HepG2 (cell line): Measurements from ENCODE around the gene PITHD1. TPM values are rescaled to one million over a fixed set of nuclear protein-coding genes. Genes with fewer than 3 reads are reported as not detected.

ENCODE experiments used
- ATAC-seq: fragments of 200-7000 bp; cut with Tn5 transposase; 3 replicates; pipeline ENCODE4 v1.9.1; 2020; ENCODE audit warnings: mild to moderate bottlenecking, moderate library complexity
- BruUV-seq: library from RNA; stranded (reverse); fragments of 400-500 nt; replicated peaks from 2 replicates; lab custom pipeline; 2021; lab: Mats Ljungman, UMichigan
- CTCF ChIA-PET: fragments of 300-600 bp; formaldehyde crosslinking; extraction: SDS; loops from one replicate; lab custom pipeline; 2021; ENCODE audit warnings: low total read pairs, inconsistent platforms, low intra/inter-chr PET ratio; lab: Yijun Ruan, JAX
- POLR2A ChIA-PET: fragments of 350-600 bp; sonication (Branson Sonifier 250); formaldehyde crosslinking; loops from one replicate; lab custom pipeline; 2020; ENCODE audit warnings: antibody characterized with exemption, inconsistent platforms; lab: Yijun Ruan, JAX
- DNase-seq: peaks from one replicate; pipeline ENCODE4 v3.0.0-alpha.2; 2015; ENCODE audit warnings: low spot score
- FAIRE-seq: peaks from 3 replicates; lab custom pipeline; 2011; peaks lifted over from hg19 to GRCh38; lab: Jason Lieb, UNC
- H2AFZ ChIP-seq: one replicate; pipeline ENCODE4 v1.6.1; 2011; ENCODE audit warnings: low read length, inconsistent platforms
- H3K27ac ChIP-seq: fragments of 300-600 bp; 3 replicates; pipeline ENCODE4 v1.8.0; 2011; ENCODE audit warnings: mixed run types, mild to moderate bottlenecking, mixed read lengths, low read length, inconsistent platforms; ENCODE audit not compliant: insufficient read depth; ENCODE audit errors: extremely low read length
- H3K27me3 ChIP-seq, 2 experiments: fragments of 200-600 bp in 1 of 2; 2 replicates in 1 of 2; 3 replicates in 1 of 2; pipeline versions ENCODE4 v1.6.0 to v1.8.0; 2011; ENCODE audit warnings: low read length in 2 of 2, mild to moderate bottlenecking in 2 of 2, moderate library complexity in 2 of 2, inconsistent platforms in 1 of 2; ENCODE audit not compliant: insufficient read depth in 2 of 2, control insufficient read depth in 1 of 2
- H3K36me3 ChIP-seq, 2 experiments: fragments of 200-600 bp in 1 of 2; replicated peaks in 1 of 2; 2 replicates in 1 of 2; 3 replicates in 1 of 2; pipeline versions ENCODE4 v1.5.1 to v1.8.0; 2011; ENCODE audit warnings: low read length in 2 of 2, inconsistent platforms in 1 of 2; ENCODE audit not compliant: insufficient read depth in 2 of 2, control insufficient read depth in 1 of 2
- H3K4me1 ChIP-seq: 2 replicates; pipeline ENCODE4 v1.5.1; 2012; ENCODE audit warnings: low read length, inconsistent platforms; ENCODE audit not compliant: insufficient read depth
- H3K4me2 ChIP-seq: 2 replicates; pipeline ENCODE4 v1.6.0; 2011; ENCODE audit warnings: low read depth, low read length, inconsistent platforms
- H3K4me3 ChIP-seq, 3 experiments: fragments of 200-600 bp in 1 of 3; sonication (generic), shearing (Covaris generic) in 1 of 3; replicated peaks in 1 of 3; 2 replicates each; pipeline ENCODE4 v1.5.1; 2011 to 2016; ENCODE audit warnings: low read length in 3 of 3, inconsistent platforms in 2 of 3, low read depth in 2 of 3, mild to moderate bottlenecking in 2 of 3, control low read depth in 1 of 3, mixed read lengths in 1 of 3; ENCODE audit not compliant: insufficient read depth in 1 of 3
- H3K79me2 ChIP-seq: one replicate; pipeline ENCODE4 v1.6.1; 2011; ENCODE audit warnings: low read length, inconsistent platforms; ENCODE audit not compliant: insufficient read depth
- H3K9ac ChIP-seq: 2 replicates; pipeline ENCODE4 v1.6.0; 2011; ENCODE audit warnings: mild to moderate bottlenecking, low read depth, low read length, inconsistent platforms; ENCODE audit not compliant: insufficient read depth
- H3K9me3 ChIP-seq: 2 replicates; pipeline ENCODE4 v1.5.1; 2012; ENCODE audit warnings: mild to moderate bottlenecking, low read length
- H4K20me1 ChIP-seq: 2 replicates; pipeline ENCODE4 v1.6.0; 2011; ENCODE audit warnings: inconsistent platforms, mild to moderate bottlenecking, low read length, moderate library complexity; ENCODE audit not compliant: insufficient read depth
- EP300 ChIP-seq, 3 experiments: sonication (generic) in 1 of 3; formaldehyde crosslinking in 1 of 3; IDR thresholded peaks; 2 replicates each; pipeline versions ENCODE4 v1.5.1 to v1.6.1; 2011 to 2020; ENCODE audit warnings: low read depth in 2 of 3, low read length in 2 of 3, borderline replicate concordance in 1 of 3, improper control_type of control experiment in 1 of 3, mild to moderate bottlenecking in 1 of 3, missing genetic modification reagents in 1 of 3, moderate library complexity in 1 of 3
- MBD4 ChIP-seq: IDR thresholded peaks from 2 replicates; pipeline ENCODE4 v1.6.1; 2012; ENCODE audit warnings: low read length, inconsistent platforms, borderline replicate concordance
- RXRA ChIP-seq: sonication (generic); formaldehyde crosslinking; IDR thresholded peaks from 2 replicates; pipeline ENCODE4 v1.5.1; 2020; ENCODE audit warnings: missing genetic modification reagents
- SIX4 ChIP-seq: sonication (generic); formaldehyde crosslinking; IDR thresholded peaks from 2 replicates; pipeline ENCODE4 v1.4.0; 2020; ENCODE audit warnings: missing genetic modification reagents
- SNAPC2 ChIP-seq: sonication (generic); formaldehyde crosslinking; IDR thresholded peaks from 2 replicates; pipeline ENCODE4 v1.8.1; 2022; ENCODE audit warnings: mild to moderate bottlenecking, missing genetic modification reagents
- SOX13 ChIP-seq, 3 experiments: fragments of 450-650 bp in 1 of 3; sonication (generic) in 1 of 3; formaldehyde crosslinking in 1 of 3; IDR thresholded peaks in 2 of 3; conservative IDR thresholded peaks in 1 of 3; 2 replicates each; pipeline versions ENCODE4 v1.5.0 to v1.6.1; 2016 to 2020; ENCODE audit warnings: antibody characterized with exemption in 1 of 3, mild to moderate bottlenecking in 1 of 3, missing compliant biosample characterization in 1 of 3, missing genetic modification reagents in 1 of 3, moderate library complexity in 1 of 3
- SRF ChIP-seq: IDR thresholded peaks from 2 replicates; pipeline ENCODE4 v1.6.1; 2011; ENCODE audit warnings: mild to moderate bottlenecking, low read depth, low read length, moderate library complexity
- ZIK1 ChIP-seq: sonication (generic); formaldehyde crosslinking; IDR thresholded peaks from 2 replicates; pipeline ENCODE4 v1.5.0; 2020; ENCODE audit warnings: mild to moderate bottlenecking, low read depth, missing genetic modification reagents, borderline replicate concordance
- ZNF34 ChIP-seq: sonication (generic); formaldehyde crosslinking; IDR thresholded peaks from 2 replicates; pipeline ENCODE4 v1.4.0; 2020; ENCODE audit warnings: mild to moderate bottlenecking, missing genetic modification reagents, borderline replicate concordance
- ZNF484 ChIP-seq: sonication (generic); formaldehyde crosslinking; IDR thresholded peaks from 2 replicates; pipeline ENCODE4 v1.5.1; 2020; ENCODE audit warnings: mild to moderate bottlenecking, low read depth, missing genetic modification reagents, borderline replicate concordance
- WGBS: methylation state at CpG from one replicate; pipeline ENCODE4 v1.1.6; 2017; ENCODE audit warnings: low lambda C conversion rate; 5-methylcytosine and 5-hydroxymethylcytosine counted together
- in situ Hi-C: cut with HindIII; loops from 2 replicates; pipeline ENCODE4 v1.10.0; 2017; ENCODE audit warnings: low pct_unique_long_range_greater_than_20kb; ENCODE audit not compliant: extremely low pct_ligation_motif_present
- intact Hi-C: fragments of 100-400 bp; cut with micrococcal nuclease; formaldehyde crosslinking; loops from one replicate; pipeline ENCODE4 v1.10.0; 2022; ENCODE audit not compliant: unreplicated experiment
- polyA plus RNA-seq, 8 experiments: library from polyadenylated mRNA; depleted of rRNA in 3 of 8; stranded (reverse) in 7 of 8; unstranded in 1 of 8; fragments of >200 nt; fragmentation: Illumina TruSeq in 4 of 8; extraction: Trizol in 4 of 8; gene quantifications; 2 replicates each; pipeline versions ENCODE4 v1.2.1 to v1.2.3, GENCODE V29; 2011 to 2016; ENCODE audit warnings: low read depth in 4 of 8, missing spikeins in 1 of 8, mixed read lengths in 1 of 8; ENCODE audit not compliant: insufficient read depth in 1 of 8
- total RNA-seq, 5 experiments: library from RNA; depleted of rRNA; stranded (reverse); fragments of >200 nt; fragmentation: Illumina TruSeq; extraction: Trizol; gene quantifications; 2 replicates each; pipeline ENCODE4 v1.2.3, GENCODE V29; 2016; ENCODE audit warnings: low read depth in 1 of 5
- TF ChIP-seq, protein P1 (sequence below): sonication (generic); formaldehyde crosslinking; IDR thresholded peaks from 2 replicates; pipeline ENCODE4 v1.4.0; 2020; ENCODE audit warnings: low read depth, mild to moderate bottlenecking, missing genetic modification reagents

Gene PITHD1
- total and polyA plus RNA-seq, 2 of the 13 experiments (the other 11 are each of a cell fraction or from before 2014, with no cell fraction given), result 28.0 to 37.3 TPM

DNA sequence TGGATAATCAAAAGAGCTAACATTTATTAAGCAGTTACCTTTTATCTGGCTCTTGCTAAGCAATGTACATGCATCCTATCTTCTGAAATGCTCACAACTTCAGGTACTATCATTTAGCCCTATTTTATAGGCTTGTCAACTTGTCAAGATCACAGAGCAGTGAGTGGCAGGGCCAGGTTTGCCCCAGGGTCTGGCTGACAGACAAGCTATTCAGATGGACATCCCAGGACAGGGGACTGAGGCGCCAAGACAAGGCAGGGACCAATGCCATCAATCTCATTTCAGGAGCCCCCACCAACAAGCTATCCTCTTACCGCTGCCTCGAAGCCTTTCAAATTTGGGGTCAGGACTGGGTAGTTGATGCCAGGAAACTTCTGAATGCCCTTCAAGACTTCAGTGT is 38.1 kb downstream of the PITHD1 start:
- no peaks in the 10 kb centered on the region for H3K27me3 ChIP-seq
- intact Hi-C loops, result no loop called here
- WGBS, result 94% methylated on average over 3 of the region's 3 CpGs
- in situ Hi-C loops, result no loop called here
- H4K20me1 ChIP-seq, result no peaks in the 10 kb centered on the region
- peaks cover 2 to 31% of the 10 kb centered on the region in 2 experiments; a peak in 2 of 5 replicates for H3K36me3 ChIP-seq
- ATAC-seq (no peak), DNase-seq (no peak), FAIRE-seq (no peak)
- H3K4me3 ChIP-seq, result no peak overlapping the region
- ChIA-PET CTCF (no interaction called here), POLR2A (interaction anchor here (1.0 kb wide), 1 partner anchor 38 kb away, joined by 4 read pairs; the partner anchor contains the start of gene PITHD1)
- H3K4me1 ChIP-seq, result no peaks in the 10 kb centered on the region
- H3K4me2 ChIP-seq, result no peak overlapping the region
- no peak overlapping the region for H2AFZ ChIP-seq
- BruUV-seq, result no TSS peak
- no peak overlapping the region for H3K9ac ChIP-seq
- TF ChIP-seq RXRA, result no peak
- TF ChIP-seq SIX4, result no peak
- TF ChIP-seq SRF, result no peak
- TF ChIP-seq, protein P1, sequence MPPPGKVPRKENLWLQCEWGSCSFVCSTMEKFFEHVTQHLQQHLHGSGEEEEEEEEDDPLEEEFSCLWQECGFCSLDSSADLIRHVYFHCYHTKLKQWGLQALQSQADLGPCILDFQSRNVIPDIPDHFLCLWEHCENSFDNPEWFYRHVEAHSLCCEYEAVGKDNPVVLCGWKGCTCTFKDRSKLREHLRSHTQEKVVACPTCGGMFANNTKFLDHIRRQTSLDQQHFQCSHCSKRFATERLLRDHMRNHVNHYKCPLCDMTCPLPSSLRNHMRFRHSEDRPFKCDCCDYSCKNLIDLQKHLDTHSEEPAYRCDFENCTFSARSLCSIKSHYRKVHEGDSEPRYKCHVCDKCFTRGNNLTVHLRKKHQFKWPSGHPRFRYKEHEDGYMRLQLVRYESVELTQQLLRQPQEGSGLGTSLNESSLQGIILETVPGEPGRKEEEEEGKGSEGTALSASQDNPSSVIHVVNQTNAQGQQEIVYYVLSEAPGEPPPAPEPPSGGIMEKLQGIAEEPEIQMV (CRISPR knock-in tag), result no peak
- no peak for TF ChIP-seq ZNF34
- no peak for TF ChIP-seq SNAPC2 (CRISPR knock-in tag)
- TF ChIP-seq ZNF484 (CRISPR knock-in tag), result no peak
- TF ChIP-seq MBD4, result no peak
- TF ChIP-seq ZIK1 (CRISPR knock-in tag), result no peak
- TF ChIP-seq SOX13 (IDR thresholded peaks at IDR 0.05), result no peak
- TF ChIP-seq SOX13 (CRISPR knock-in tag; conservative IDR thresholded peaks at IDR 0.05 in 1 of 2, IDR thresholded peaks at IDR 0.05 in 1 of 2), result no peak
- TF ChIP-seq EP300 (IDR thresholded peaks at IDR 0.05; ENCODE audit: low read depth in 2 of 2, low read length in 2 of 2), result no peak
- no peak for TF ChIP-seq EP300 (CRISPR knock-in tag; IDR thresholded peaks at IDR 0.05; ENCODE audit: borderline replicate concordance)
- no peak overlapping the region for H3K27ac ChIP-seq
- no peaks in the 10 kb centered on the region for H3K79me2 ChIP-seq
- H3K9me3 ChIP-seq, result no peaks in the 10 kb centered on the region
